Fibroblast of pulmonary artery (primary cell): Measurements from ENCODE around the gene ERICH6.

Experiments
- DNase-seq: peaks from one replicate; pipeline ENCODE4 v3.0.0-alpha.2; 2010; ENCODE audit warnings: low read depth
- H3K4me3 ChIP-seq: replicated peaks from 2 replicates; pipeline ENCODE4 v1.5.1; 2011; ENCODE audit warnings: low read depth, mild to moderate bottlenecking, control low read depth, low read length, moderate library complexity
- CTCF ChIP-seq: IDR thresholded peaks from 2 replicates; pipeline ENCODE4 v1.5.1; 2011; ENCODE audit warnings: mild to moderate bottlenecking, control low read depth, low read length, inconsistent platforms; ENCODE audit errors: missing control alignments

Gene ERICH6

GRCh38 chr3:150613709-150614480 lies 89.8 kb downstream of the ERICH6 start:
- DNase-seq, result no peak

GRCh38 chr3:150613034-150613433 lies 90.7 kb downstream of the ERICH6 start:
- no peak for TF ChIP-seq CTCF
- DNase-seq, result no peak
- H3K4me3 ChIP-seq, result no peak overlapping the region

More at GRCh38 chr3:150613709-150614480, 89.8 kb downstream of the ERICH6 start:
- H3K4me3 ChIP-seq, result no peak overlapping the region
- TF ChIP-seq CTCF, result no peak

GRCh38 chr3:150612494-150612893 lies 91.2 kb downstream of the ERICH6 start:
- no peak for DNase-seq
- no peak overlapping the region for H3K4me3 ChIP-seq
- no peak for TF ChIP-seq CTCF

GRCh38 chr3:150611666-150612065 lies 92.1 kb downstream of the ERICH6 start:
- no peak overlapping the region for H3K4me3 ChIP-seq
- DNase-seq, result no peak
- TF ChIP-seq CTCF, result no peak

- peak; percentile 49 for DNase-seq
- no peak overlapping the region for H3K4me3 ChIP-seq
- no peak for TF ChIP-seq CTCF
These were observed 92.9 kb downstream of the ERICH6 start for GRCh38 chr3:150610785-150611184.

GRCh38 chr3:150609988-150610387 lies 93.7 kb downstream of the ERICH6 start:
- DNase-seq, result no peak
- TF ChIP-seq CTCF, result no peak
- no peak overlapping the region for H3K4me3 ChIP-seq
